GM23338 (cell line): ENCODE measurements around the gene ZNF418.
"Not testable (repeated sequence)": the region's sequence is repeated elsewhere in the genome, so short reads cannot be mapped to it uniquely, and the experiment has no call there.

Experiments
- CREB1 ChIP-seq: fragments of 250-450 bp; sonication (Bioruptor Pico); IDR thresholded peaks from 2 replicates; pipeline ENCODE4 v1.5.0; 2020; ENCODE audit warnings: low read depth, mild to moderate bottlenecking, moderate library complexity
- CTCF ChIP-seq, 2 experiments: fragments of 200-600 bp in 1 of 2; sonication (generic) in 1 of 2; conservative IDR thresholded peaks; 2 replicates each; pipeline versions ENCODE4 v1.5.1 to v1.6.1; 2016 to 2017; ENCODE audit warnings: antibody characterized with exemption in 2 of 2, low read depth in 2 of 2, mild to moderate bottlenecking in 2 of 2, moderate library complexity in 1 of 2
- NANOG ChIP-seq: IDR thresholded peaks from 2 replicates; pipeline ENCODE4 v1.6.1; 2016; ENCODE audit warnings: antibody characterized with exemption, borderline replicate concordance
- POLR2AphosphoS5 ChIP-seq: IDR thresholded peaks from 2 replicates; pipeline ENCODE4 v1.6.1; 2016; ENCODE audit warnings: antibody characterized with exemption, low read depth
- REST ChIP-seq: IDR thresholded peaks from one replicate; pipeline ENCODE4 v1.6.1; 2018; ENCODE audit warnings: antibody characterized with exemption; ENCODE audit not compliant: unreplicated experiment

- not testable (repeated sequence) for TF ChIP-seq CTCF (conservative IDR thresholded peaks at IDR 0.05; ENCODE audit: low read depth in 2 of 2); CREB1 (CRISPR knock-in tag); POLR2AphosphoS5; NANOG; REST
Measured at GRCh38 chr19:57890706-57891105, 44.5 kb downstream of the ZNF418 start.
